ENCODE data around the gene NWD2.

DNA sequence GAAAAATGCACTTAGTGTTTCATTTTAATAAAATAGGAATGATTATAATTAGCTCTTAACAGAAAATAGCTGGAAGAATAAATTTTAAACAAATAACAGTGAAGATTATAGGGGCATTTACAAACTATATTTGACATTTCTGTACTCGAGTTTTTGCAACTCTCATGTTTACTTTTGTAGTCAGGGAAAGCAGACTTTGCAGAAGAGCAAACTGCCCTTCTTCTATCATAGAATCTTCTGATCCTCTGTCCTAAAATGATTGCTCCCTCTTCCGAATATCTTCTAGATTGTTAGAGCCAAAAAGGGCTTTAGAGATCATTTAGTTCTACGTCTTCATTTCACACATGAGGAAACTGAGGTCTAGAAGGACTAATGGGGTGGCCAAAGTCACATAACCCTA is 222.7 kb downstream of the NWD2 start:
- TF ChIP-seq CSDC2 (CRISPR knock-in tag; IDR thresholded peaks at IDR 0.05) = no peak
- no peak for TF ChIP-seq ZFP3 (CRISPR knock-in tag; IDR thresholded peaks at IDR 0.05)
- TF ChIP-seq, protein P1, sequence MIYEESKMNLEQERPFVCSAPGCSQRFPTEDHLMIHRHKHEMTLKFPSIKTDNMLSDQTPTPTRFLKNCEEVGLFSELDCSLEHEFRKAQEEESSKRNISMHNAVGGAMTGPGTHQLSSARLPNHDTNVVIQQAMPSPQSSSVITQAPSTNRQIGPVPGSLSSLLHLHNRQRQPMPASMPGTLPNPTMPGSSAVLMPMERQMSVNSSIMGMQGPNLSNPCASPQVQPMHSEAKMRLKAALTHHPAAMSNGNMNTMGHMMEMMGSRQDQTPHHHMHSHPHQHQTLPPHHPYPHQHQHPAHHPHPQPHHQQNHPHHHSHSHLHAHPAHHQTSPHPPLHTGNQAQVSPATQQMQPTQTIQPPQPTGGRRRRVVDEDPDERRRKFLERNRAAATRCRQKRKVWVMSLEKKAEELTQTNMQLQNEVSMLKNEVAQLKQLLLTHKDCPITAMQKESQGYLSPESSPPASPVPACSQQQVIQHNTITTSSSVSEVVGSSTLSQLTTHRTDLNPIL (CRISPR knock-in tag; IDR thresholded peaks at IDR 0.05; ENCODE audit: low read depth) = no peak
- TF ChIP-seq, protein P2, sequence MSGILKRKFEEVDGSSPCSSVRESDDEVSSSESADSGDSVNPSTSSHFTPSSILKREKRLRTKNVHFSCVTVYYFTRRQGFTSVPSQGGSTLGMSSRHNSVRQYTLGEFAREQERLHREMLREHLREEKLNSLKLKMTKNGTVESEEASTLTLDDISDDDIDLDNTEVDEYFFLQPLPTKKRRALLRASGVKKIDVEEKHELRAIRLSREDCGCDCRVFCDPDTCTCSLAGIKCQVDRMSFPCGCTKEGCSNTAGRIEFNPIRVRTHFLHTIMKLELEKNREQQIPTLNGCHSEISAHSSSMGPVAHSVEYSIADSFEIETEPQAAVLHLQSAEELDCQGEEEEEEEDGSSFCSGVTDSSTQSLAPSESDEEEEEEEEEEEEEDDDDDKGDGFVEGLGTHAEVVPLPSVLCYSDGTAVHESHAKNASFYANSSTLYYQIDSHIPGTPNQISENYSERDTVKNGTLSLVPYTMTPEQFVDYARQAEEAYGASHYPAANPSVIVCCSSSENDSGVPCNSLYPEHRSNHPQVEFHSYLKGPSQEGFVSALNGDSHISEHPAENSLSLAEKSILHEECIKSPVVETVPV (CRISPR knock-in tag; IDR thresholded peaks at IDR 0.05) = no peak
- TF ChIP-seq RARB (CRISPR knock-in tag; IDR thresholded peaks at IDR 0.05) = no peak
- no peak for TF ChIP-seq TCF4 (CRISPR knock-in tag; IDR thresholded peaks at IDR 0.05; ENCODE audit: borderline replicate concordance)
- no peak for TF ChIP-seq PPARA (CRISPR knock-in tag; IDR thresholded peaks at IDR 0.05; ENCODE audit: borderline replicate concordance)
- TF ChIP-seq, protein P3, sequence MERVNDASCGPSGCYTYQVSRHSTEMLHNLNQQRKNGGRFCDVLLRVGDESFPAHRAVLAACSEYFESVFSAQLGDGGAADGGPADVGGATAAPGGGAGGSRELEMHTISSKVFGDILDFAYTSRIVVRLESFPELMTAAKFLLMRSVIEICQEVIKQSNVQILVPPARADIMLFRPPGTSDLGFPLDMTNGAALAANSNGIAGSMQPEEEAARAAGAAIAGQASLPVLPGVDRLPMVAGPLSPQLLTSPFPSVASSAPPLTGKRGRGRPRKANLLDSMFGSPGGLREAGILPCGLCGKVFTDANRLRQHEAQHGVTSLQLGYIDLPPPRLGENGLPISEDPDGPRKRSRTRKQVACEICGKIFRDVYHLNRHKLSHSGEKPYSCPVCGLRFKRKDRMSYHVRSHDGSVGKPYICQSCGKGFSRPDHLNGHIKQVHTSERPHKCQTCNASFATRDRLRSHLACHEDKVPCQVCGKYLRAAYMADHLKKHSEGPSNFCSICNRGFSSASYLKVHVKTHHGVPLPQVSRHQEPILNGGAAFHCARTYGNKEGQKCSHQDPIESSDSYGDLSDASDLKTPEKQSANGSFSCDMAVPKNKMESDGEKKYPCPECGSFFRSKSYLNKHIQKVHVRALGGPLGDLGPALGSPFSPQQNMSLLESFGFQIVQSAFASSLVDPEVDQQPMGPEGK (CRISPR knock-in tag; IDR thresholded peaks at IDR 0.05; ENCODE audit: borderline replicate concordance) = no peak

Data from SK-N-SH treated with all-trans-retinoic acid at 6 μM for 48 hours (cell line).